ENCODE results near the gene NCEH1. TPM values are rescaled to one million over a fixed set of nuclear protein-coding genes. Genes with fewer than 3 reads are reported as not detected.

The NCEH1 gene
- total and polyA plus RNA-seq, 2 of the 13 experiments (the other 11 are each of a cell fraction or from before 2014, with no cell fraction given) = 12.9 to 21.4 TPM

DNA sequence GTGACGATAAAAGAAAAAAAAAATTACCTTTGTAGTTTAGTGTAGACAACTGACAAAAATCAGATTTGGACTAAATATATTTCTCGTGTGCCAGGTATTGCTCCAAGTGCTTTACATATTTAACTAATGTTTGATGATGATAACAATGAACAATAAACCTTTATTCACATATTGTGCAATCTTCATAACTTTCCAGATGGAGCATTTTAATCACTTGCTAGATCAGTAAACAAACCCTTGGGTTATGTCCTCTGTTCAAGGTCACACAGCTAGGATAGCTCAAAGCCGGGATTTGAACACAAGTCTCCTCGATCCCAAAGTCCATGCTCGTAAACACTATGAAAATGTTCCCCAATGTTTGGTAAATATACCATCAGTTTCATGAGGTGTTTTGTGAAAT is 14.5 kb downstream of the NCEH1 start (continued):
- TF ChIP-seq CSRNP1 (CRISPR knock-in tag; IDR thresholded peaks at IDR 0.05) (no peak), MTA1 (CRISPR knock-in tag; IDR thresholded peaks at IDR 0.05; ENCODE audit: borderline replicate concordance) (no peak; the same call in 1 of the 2 replicates), ZHX2 (IDR thresholded peaks at IDR 0.05; ENCODE audit: low read depth) (no peak), ZHX2 (CRISPR knock-in tag; IDR thresholded peaks at IDR 0.05; ENCODE audit: borderline replicate concordance) (peak; percentile 9; the same call in 1 of the 2 replicates), ZNF879 (CRISPR knock-in tag; IDR thresholded peaks at IDR 0.05) (no peak), RXRA (CRISPR knock-in tag; IDR thresholded peaks at IDR 0.05) (peak; percentile 52; the same call in 1 of the 2 replicates), CBFB (CRISPR knock-in tag; IDR thresholded peaks at IDR 0.05) (peak; percentile 37; the same call in 1 of the 2 replicates), ZC3H4 (CRISPR knock-in tag; IDR thresholded peaks at IDR 0.05; ENCODE audit: borderline replicate concordance) (no peak), PPARG (CRISPR knock-in tag; conservative IDR thresholded peaks at IDR 0.05) (peak; percentile 89), ZFP91 (CRISPR knock-in tag; IDR thresholded peaks at IDR 0.05; ENCODE audit: borderline replicate concordance) (no peak), CHD2 (IDR thresholded peaks at IDR 0.05; ENCODE audit: low read depth, low read length) (no peak), ZNF569 (CRISPR knock-in tag; IDR thresholded peaks at IDR 0.05; ENCODE audit: borderline replicate concordance) (no peak), SOX5 (CRISPR knock-in tag; IDR thresholded peaks at IDR 0.05; ENCODE audit: borderline replicate concordance) (peak; percentile 99), KDM3A (CRISPR knock-in tag; IDR thresholded peaks at IDR 0.05; ENCODE audit: low read depth) (0 out of 2 replicates have a peak, but pooled peaks have one; percentile 64), ZNF335 (CRISPR knock-in tag; IDR thresholded peaks at IDR 0.05) (peak; percentile 64; the same call in 1 of the 2 replicates), ATM (IDR thresholded peaks at IDR 0.05; ENCODE audit: borderline replicate concordance) (no peak), HNF4A (CRISPR knock-in tag; IDR thresholded peaks at IDR 0.05) (peak; percentile 96), ZBTB8A (CRISPR knock-in tag; IDR thresholded peaks at IDR 0.05; ENCODE audit: borderline replicate concordance, low read depth) (no peak), THAP11 (CRISPR knock-in tag; IDR thresholded peaks at IDR 0.05) (peak; percentile 80), TSC22D2 (CRISPR knock-in tag; IDR thresholded peaks at IDR 0.05; ENCODE audit: borderline replicate concordance) (no peak)
- TF ChIP-seq, protein P1, sequence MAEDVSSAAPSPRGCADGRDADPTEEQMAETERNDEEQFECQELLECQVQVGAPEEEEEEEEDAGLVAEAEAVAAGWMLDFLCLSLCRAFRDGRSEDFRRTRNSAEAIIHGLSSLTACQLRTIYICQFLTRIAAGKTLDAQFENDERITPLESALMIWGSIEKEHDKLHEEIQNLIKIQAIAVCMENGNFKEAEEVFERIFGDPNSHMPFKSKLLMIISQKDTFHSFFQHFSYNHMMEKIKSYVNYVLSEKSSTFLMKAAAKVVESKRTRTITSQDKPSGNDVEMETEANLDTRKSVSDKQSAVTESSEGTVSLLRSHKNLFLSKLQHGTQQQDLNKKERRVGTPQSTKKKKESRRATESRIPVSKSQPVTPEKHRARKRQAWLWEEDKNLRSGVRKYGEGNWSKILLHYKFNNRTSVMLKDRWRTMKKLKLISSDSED (CRISPR knock-in tag; IDR thresholded peaks at IDR 0.05) = no peak
